Heart left ventricle (tissue), 16 donors: ENCODE data around the gene ANKRD16. TPM values are rescaled to one million over a fixed set of nuclear protein-coding genes. Genes with fewer than 3 reads are reported as not detected.
"Not testable (repeated sequence)": the region's sequence is repeated elsewhere in the genome, so short reads cannot be mapped to it uniquely, and the experiment has no call there.

Source experiments
- ATAC-seq, 4 donors: fragments of 200-7000 bp; cut with Tn5 transposase; one replicate each; pipeline ENCODE4 v1.9.1; 2020 to 2022; ENCODE audit warnings: moderate library complexity in 4 of 4, mild to moderate bottlenecking in 3 of 4, moderate number of reproducible peaks in 1 of 4
- DNase-seq, 5 donors: peaks; one replicate each; pipeline ENCODE4 v3.0.0-alpha.2; 2020
- H3K27ac ChIP-seq, 12 donors: fragments of 200-600 bp; sonication (generic) in 4 of 12; one replicate each; pipeline versions ENCODE4 v1.5.0 to v1.8.0; 2016 to 2022; ENCODE audit warnings: mild to moderate bottlenecking in 2 of 12
- H3K27me3 ChIP-seq, 9 donors: fragments of 200-600 bp; sonication (generic) in 2 of 9; one replicate each; pipeline versions ENCODE4 v1.5.1 to v1.8.0; 2016 to 2022; ENCODE audit warnings: mild to moderate bottlenecking in 3 of 9
- H3K36me3 ChIP-seq, 9 donors: fragments of 200-600 bp; sonication (generic) in 2 of 9; one replicate each; pipeline versions ENCODE4 v1.5.0 to v1.8.0; 2018 to 2022; ENCODE audit warnings: mild to moderate bottlenecking in 2 of 9
- H3K4me1 ChIP-seq, 12 donors: fragments of 200-600 bp; sonication (generic) in 4 of 12; one replicate each; pipeline versions ENCODE4 v1.5.0 to v1.8.0; 2016 to 2022; ENCODE audit warnings: mild to moderate bottlenecking in 3 of 12
- H3K4me3 ChIP-seq, 12 donors: fragments of 200-600 bp; sonication (generic) in 4 of 12; one replicate each; pipeline versions ENCODE4 v1.5.0 to v1.8.0; 2017 to 2022; ENCODE audit warnings: mild to moderate bottlenecking in 9 of 12, moderate library complexity in 4 of 12
- H3K9me3 ChIP-seq, 12 donors: fragments of 200-600 bp; sonication (generic) in 4 of 12; one replicate each; pipeline versions ENCODE4 v1.5.0 to v1.8.0; 2016 to 2022; ENCODE audit warnings: mild to moderate bottlenecking in 1 of 12
- CTCF ChIP-seq, 12 donors: fragments of 200-600 bp; sonication (generic) in 4 of 12; IDR thresholded peaks; one replicate each; pipeline versions ENCODE4 v1.5.0 to v1.8.0; 2018 to 2022; ENCODE audit warnings: antibody characterized with exemption in 12 of 12, mild to moderate bottlenecking in 5 of 12
- POLR2A ChIP-seq, 2 donors: fragments of 450-650 bp; IDR thresholded peaks; one replicate each; pipeline ENCODE4 v1.6.1; 2017; ENCODE audit warnings: antibody characterized with exemption in 2 of 2, mild to moderate bottlenecking in 2 of 2, moderate library complexity in 2 of 2
- whole genome bisulfite sequencing, 4 donors: extraction: QIAGEN DNeasy Blood & Tissue Kit in 2 of 4; methylation state at CpG; one replicate each; pipeline versions ENCODE4 v1.1.5 to v1.1.7; 2013 to 2018; 5-methylcytosine and 5-hydroxymethylcytosine counted together
- intact Hi-C, 10 donors: fragments of 100-400 bp; cut with DNase I; formaldehyde crosslinking; loops; one replicate each; pipeline versions ENCODE4 v1.11.1 to v1.14.2; 2022
- polyA plus RNA-seq, 2 donors: library from polyadenylated mRNA; stranded (reverse); fragments of 200-250 nt; gene quantifications; one replicate each; pipeline ENCODE4 v1.2.3, GENCODE V29; 2013
- total RNA-seq, 9 donors: library from RNA; depleted of rRNA in 2 of 9; stranded (reverse); fragments of >200 nt in 2 of 9; fragmentation: NEBNext Ultra II Directional in 3 of 9; extraction: Animal tissue kit (Norgen Biotek cat#: 25700) in 3 of 9; gene quantifications; one replicate each; pipeline versions ENCODE4 v1.1.0 to v1.2.4, GENCODE V29; 2016 to 2023
- donor health status: ischemic (EF 13 %, LVEDD 7.1; RV severe dilation, severe dysfunction).
- donor health status: healthy with polysubstance abuse.
- donor health status: DM: no; HTN: yes; CAD: no.
- donor health status: DM: no; HTN: no; CAD: no.
- donor health status: ischemic (EF 25% LVEDD 6.9; RV normal size, moderate dysfunction).
- donor health status: ischemic (EF 25% LVEDD 5.7; RV mildly dilated, moderate dysfunction).
- donor health status: healthy.
- donor health status: DM: yes; HTN: yes; CAD: no.
- donor health status: ischemic (EF 35%, LVEDD 5.7; RV mildly dilated, moderate dysfunction).
- donor health status: nonischemic (EF 11% LVEDD 7.7; RV severe dilation, severe dysfunction).
- donor health status: DM: yes; HTN: yes; CAD: no.
- donor health status: PGD.
- donor health status: ischemic (EF 29% LVEDD 5.4; RV normal size, mild dysfunction).
- donor health status: nonischemic (EF 23%, LVEDD 6.1; RV moderate dilation, normal function).

The ANKRD16 gene
- total and polyA plus RNA-seq, 11 donors: 1.7 to 5.0 (median 2.7) TPM

GRCh38 chr10:5828725-5829124 lies 61.0 kb downstream of the ANKRD16 start:
- no peak overlapping the region for H3K27ac ChIP-seq
- no peak for TF ChIP-seq CTCF (IDR thresholded peaks at IDR 0.05)
- no peak overlapping the region for H3K4me3 ChIP-seq
- H3K36me3 ChIP-seq: no peaks in the 10 kb centered on the region
- no peaks in the 10 kb centered on the region for H3K9me3 ChIP-seq
- no peak for ATAC-seq
- intact Hi-C loops: no loop called here
- DNase-seq: no peak
- peaks cover 0 to 2% (median 0%) of the 10 kb centered on the region in 12 donors for H3K4me1 ChIP-seq
- WGBS, 4 donors: 89 to 94% (median 91%) methylated on average over 16 of the region's 16 CpGs
- no peaks in the 10 kb centered on the region for H3K27me3 ChIP-seq

GRCh38 chr10:5827841-5828240 lies 61.9 kb downstream of the ANKRD16 start:
- no peak for TF ChIP-seq POLR2A (IDR thresholded peaks at IDR 0.05)
- no peak for TF ChIP-seq CTCF (IDR thresholded peaks at IDR 0.05)
- H3K9me3 ChIP-seq: no peaks in the 10 kb centered on the region
- H3K4me1 ChIP-seq: no peaks in the 10 kb centered on the region
- no peak overlapping the region for H3K4me3 ChIP-seq
- no peak for DNase-seq
- intact Hi-C loops: no loop called here
- WGBS, 4 donors: 83 to 89% (median 86%) methylated on average over 6 of the region's 6 CpGs
- H3K27me3 ChIP-seq: no peaks in the 10 kb centered on the region
- no peaks in the 10 kb centered on the region for H3K36me3 ChIP-seq
- no peak overlapping the region for H3K27ac ChIP-seq
- no peak for ATAC-seq

- WGBS, 4 donors: 94 to 95% (median 95%) methylated on average over 6 of the region's 6 CpGs
- not testable (repeated sequence) for H3K36me3 ChIP-seq
Measured at GRCh38 chr10:5826511-5826910, 63.2 kb downstream of the ANKRD16 start.

GRCh38 chr10:5818894-5819293 lies 70.8 kb downstream of the ANKRD16 start:
- H3K9me3 ChIP-seq: no peaks in the 10 kb centered on the region
- DNase-seq (no peak), ATAC-seq (no peak)
- TF ChIP-seq POLR2A (IDR thresholded peaks at IDR 0.05): no peak
- 84 to 88% (median 86%) methylated on average over 6 of the region's 6 CpGs for WGBS, 4 donors
- no peak overlapping the region for H3K4me3 ChIP-seq
- no peaks in the 10 kb centered on the region for H3K27me3 ChIP-seq
- peaks cover 0 to 14% (median 6%) of the 10 kb centered on the region in 12 donors for H3K4me1 ChIP-seq
- no peak overlapping the region for H3K27ac ChIP-seq
- intact Hi-C loops: loop anchor here in 3 of 10 donors (10.0 kb wide), 2 partner anchors 56 to 134 kb away; partner anchors contain the start of gene TASOR2 (in 2 of the 3)
- no peaks in the 10 kb centered on the region for H3K36me3 ChIP-seq

More at GRCh38 chr10:5826511-5826910, 63.2 kb downstream of the ANKRD16 start:
- H3K4me3 ChIP-seq, H3K27ac ChIP-seq, H3K27me3 ChIP-seq, H3K9me3 ChIP-seq, intact Hi-C loops, ATAC-seq, DNase-seq, H3K4me1 ChIP-seq: not testable (repeated sequence)

GRCh38 chr10:5818048-5818331 lies 71.7 kb downstream of the ANKRD16 start:
- H3K4me1 ChIP-seq: peaks cover 0 to 14% (median 6%) of the 10 kb centered on the region in 12 donors
- no peaks in the 10 kb centered on the region for H3K9me3 ChIP-seq
- H3K27ac ChIP-seq: no peak overlapping the region
- intact Hi-C loops: loop anchor here in 3 of 10 donors (10.0 kb wide), 2 partner anchors 57 to 133 kb away; partner anchors contain the start of gene TASOR2 (in 2 of the 3)
- TF ChIP-seq CTCF (IDR thresholded peaks at IDR 0.05): no peak
- no peak for TF ChIP-seq POLR2A (IDR thresholded peaks at IDR 0.05)
- H3K36me3 ChIP-seq: no peaks in the 10 kb centered on the region
- no peak overlapping the region for H3K4me3 ChIP-seq
- DNase-seq (no peak), ATAC-seq (no peak)
- H3K27me3 ChIP-seq: no peaks in the 10 kb centered on the region
- 92 to 100% (median 95%) methylated on average over 2 of the region's 2 CpGs for WGBS, 4 donors
